Endometrial microvascular endothelial cells (primary cell): ENCODE results near the gene CENPM. TPM values are rescaled to one million over a fixed set of nuclear protein-coding genes. Genes with fewer than 3 reads are reported as not detected.

Experiments
- in situ Hi-C: cut with HindIII; loops from 2 replicates; pipeline ENCODE4 v1.10.0; 2017; ENCODE audit warnings: low sequenced_read_pairs, low pct_unique_long_range_greater_than_20kb; ENCODE audit errors: inconsistent ontology term
- total RNA-seq: library from RNA; depleted of rRNA; stranded (reverse); fragments of >200 nt; gene quantifications from one replicate; pipeline ENCODE4 v1.2.3, GENCODE V29; 2015; ENCODE audit errors: inconsistent ontology term

The CENPM gene
- total RNA-seq, 1 donor from 2014 or later = 42.8 TPM

- in situ Hi-C loops = no loop called here
Observed at GRCh38 chr22:41905411-41906202, 41.3 kb downstream of the CENPM start.

GRCh38 chr22:41904450-41905410 is 42.2 kb downstream of the CENPM start:
- in situ Hi-C loops = no loop called here

GRCh38 chr22:41902932-41903421 is 44.0 kb downstream of the CENPM start:
- in situ Hi-C loops = no loop called here

GRCh38 chr22:41902016-41902415 is 44.9 kb downstream of the CENPM start:
- in situ Hi-C loops = no loop called here

- in situ Hi-C loops = no loop called here
Observed at GRCh38 chr22:41900652-41901312, 46.2 kb downstream of the CENPM start.

- in situ Hi-C loops = no loop called here
Observed at GRCh38 chr22:41899992-41900651, 46.8 kb downstream of the CENPM start.

GRCh38 chr22:41899110-41899509 is 47.8 kb downstream of the CENPM start:
- in situ Hi-C loops = no loop called here

- in situ Hi-C loops = no loop called here
Observed at GRCh38 chr22:41898645-41899044, 48.3 kb downstream of the CENPM start.

- in situ Hi-C loops = no loop called here
Observed at GRCh38 chr22:41893591-41894375, 53.2 kb downstream of the CENPM start.

GRCh38 chr22:41892721-41893120 is 54.2 kb downstream of the CENPM start:
- in situ Hi-C loops = no loop called here

- in situ Hi-C loops = no loop called here
Observed at GRCh38 chr22:41891407-41891806, 55.5 kb downstream of the CENPM start.

Other genes starting within 250 kb of the CENPM start
- 0.28 TPM for gene MEI1, start 247.6 kb downstream of the CENPM start, total RNA-seq
- gene CCDC134, start 146.5 kb downstream of the CENPM start, total RNA-seq = 15.1 TPM
- 31.7 TPM for gene SREBF2, start 114.0 kb downstream of the CENPM start, total RNA-seq
- gene SHISA8, start 32.1 kb downstream of the CENPM start, total RNA-seq = not detected
- gene TNFRSF13C, start 20.3 kb downstream of the CENPM start, total RNA-seq = not detected
- not detected for gene SEPTIN3, start 22.3 kb upstream of the CENPM start, total RNA-seq
- not detected for gene WBP2NL, start 51.6 kb upstream of the CENPM start, total RNA-seq
- 79.9 TPM for gene NAGA, start 123.7 kb upstream of the CENPM start, total RNA-seq
- gene PHETA2, start 127.1 kb upstream of the CENPM start, total RNA-seq = 26.9 TPM
- gene SMDT1, start 132.5 kb upstream of the CENPM start, total RNA-seq = 0.56 TPM
- gene NDUFA6, start 143.6 kb upstream of the CENPM start, total RNA-seq = 102 TPM
- gene CYP2D6, start 183.7 kb upstream of the CENPM start, total RNA-seq = not detected